Measurements from ENCODE around the gene GPR152.

DNA sequence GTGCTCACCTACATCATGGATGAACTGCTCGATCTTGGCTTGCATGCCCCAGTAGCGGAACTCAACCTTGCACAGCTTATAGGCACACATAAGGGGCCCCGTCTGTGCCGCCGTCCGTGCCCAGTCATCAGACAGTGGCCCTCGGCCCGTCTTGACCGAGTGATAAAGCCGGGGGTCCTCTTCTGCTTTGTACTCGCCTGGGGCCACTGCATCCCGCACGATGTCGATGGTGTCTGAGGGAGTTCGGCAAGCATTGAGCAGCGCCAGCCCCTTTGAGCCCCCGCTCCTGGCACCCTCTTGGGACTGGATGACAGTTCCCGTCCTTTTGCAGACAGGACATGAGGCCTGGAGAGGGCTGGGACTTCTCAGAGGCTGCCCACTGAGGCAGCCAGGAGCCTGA is 49.3 kb upstream of the GPR152 start:
- TF ChIP-seq CTCF (IDR thresholded peaks at IDR 0.05), result no peak
- TF ChIP-seq ZFX (IDR thresholded peaks at IDR 0.05; ENCODE audit: borderline replicate concordance), result no peak
